HepG2 (cell line): ENCODE data around the gene LYPD3. TPM values are rescaled to one million over a fixed set of nuclear protein-coding genes. Genes with fewer than 3 reads are reported as not detected.

Source experiments
- CAMTA2 ChIP-seq: sonication (generic); formaldehyde crosslinking; IDR thresholded peaks from 2 replicates; pipeline ENCODE4 v1.4.0; 2020; ENCODE audit warnings: mild to moderate bottlenecking, missing genetic modification reagents, borderline replicate concordance
- E2F2 ChIP-seq: sonication (generic); formaldehyde crosslinking; IDR thresholded peaks from 2 replicates; pipeline ENCODE4 v1.4.0; 2020; ENCODE audit warnings: missing genetic modification reagents, borderline replicate concordance
- FOXM1 ChIP-seq: sonication (generic); formaldehyde crosslinking; IDR thresholded peaks from 2 replicates; pipeline ENCODE4 v1.5.0; 2020; ENCODE audit warnings: missing genetic modification reagents
- HOXA3 ChIP-seq: sonication (generic); formaldehyde crosslinking; IDR thresholded peaks from 2 replicates; pipeline ENCODE4 v1.5.0; 2020; ENCODE audit warnings: missing genetic modification reagents
- KAT8 ChIP-seq: IDR thresholded peaks from 2 replicates; pipeline ENCODE4 v1.6.1; 2016; ENCODE audit warnings: missing genetic modification reagents, missing compliant biosample characterization
- MED1 ChIP-seq: sonication (generic); formaldehyde crosslinking; IDR thresholded peaks from 2 replicates; pipeline ENCODE4 v1.4.0; 2020; ENCODE audit warnings: missing genetic modification reagents
- NFIC ChIP-seq: IDR thresholded peaks from 2 replicates; pipeline ENCODE4 v1.6.1; 2012; ENCODE audit warnings: mild to moderate bottlenecking, low read length, inconsistent platforms
- POLR2A ChIP-seq, 2 experiments: IDR thresholded peaks; 2 replicates each; pipeline ENCODE4 v1.6.1; 2011; ENCODE audit warnings: low read depth in 2 of 2, low read length in 2 of 2, mild to moderate bottlenecking in 1 of 2, moderate library complexity in 1 of 2; ENCODE audit not compliant: insufficient read depth in 1 of 2
- REXO4 ChIP-seq: sonication (generic); formaldehyde crosslinking; IDR thresholded peaks from 2 replicates; pipeline ENCODE4 v1.8.0; 2022; ENCODE audit warnings: missing genetic modification reagents, mild to moderate bottlenecking, borderline replicate concordance
- SIN3B ChIP-seq: fragments of 150-350 bp; IDR thresholded peaks from 2 replicates; pipeline ENCODE4 v1.6.1; 2014; ENCODE audit warnings: low read length
- SP1 ChIP-seq, 2 experiments: fragments of 450-650 bp in 1 of 2; sonication (generic) in 1 of 2; formaldehyde crosslinking in 1 of 2; IDR thresholded peaks; 2 replicates each; pipeline versions ENCODE4 v1.4.0 to v1.6.1; 2016 to 2020; ENCODE audit warnings: missing genetic modification reagents in 1 of 2
- YEATS4 ChIP-seq: sonication (generic); formaldehyde crosslinking; IDR thresholded peaks from 2 replicates; pipeline ENCODE4 v1.4.0; 2020; ENCODE audit warnings: missing genetic modification reagents, borderline replicate concordance
- ZNF280D ChIP-seq: sonication (generic); formaldehyde crosslinking; IDR thresholded peaks from 2 replicates; pipeline ENCODE4 v1.5.1; 2020; ENCODE audit warnings: mild to moderate bottlenecking, missing genetic modification reagents
- ZNF407 ChIP-seq: sonication (generic); formaldehyde crosslinking; IDR thresholded peaks from one replicate; pipeline ENCODE4 v1.5.1; 2020; ENCODE audit warnings: mild to moderate bottlenecking, missing genetic modification reagents; ENCODE audit errors: not compliant biosample characterization
- ZNF619 ChIP-seq: sonication (generic); formaldehyde crosslinking; IDR thresholded peaks from 2 replicates; pipeline ENCODE4 v1.4.0; 2020; ENCODE audit warnings: mild to moderate bottlenecking, missing genetic modification reagents
- ZNF781 ChIP-seq: sonication (generic); formaldehyde crosslinking; IDR thresholded peaks from 2 replicates; pipeline ENCODE4 v1.5.1; 2020; ENCODE audit warnings: borderline replicate concordance, mild to moderate bottlenecking, missing genetic modification reagents; ENCODE audit errors: not compliant biosample characterization
- polyA plus RNA-seq, 8 experiments: library from polyadenylated mRNA; depleted of rRNA in 3 of 8; stranded (reverse) in 7 of 8; unstranded in 1 of 8; fragments of >200 nt; fragmentation: Illumina TruSeq in 4 of 8; extraction: Trizol in 4 of 8; gene quantifications; 2 replicates each; pipeline versions ENCODE4 v1.2.1 to v1.2.3, GENCODE V29; 2011 to 2016; ENCODE audit warnings: low read depth in 4 of 8, missing spikeins in 1 of 8, mixed read lengths in 1 of 8; ENCODE audit not compliant: insufficient read depth in 1 of 8
- total RNA-seq, 5 experiments: library from RNA; depleted of rRNA; stranded (reverse); fragments of >200 nt; fragmentation: Illumina TruSeq; extraction: Trizol; gene quantifications; 2 replicates each; pipeline ENCODE4 v1.2.3, GENCODE V29; 2016; ENCODE audit warnings: low read depth in 1 of 5

Gene LYPD3
- total and polyA plus RNA-seq, 2 of the 13 experiments (the other 11 are each of a cell fraction or from before 2014, with no cell fraction given), result 0.51 to 1.5 TPM

GRCh38 chr19:43503501-43504425 lies 38.4 kb upstream of the LYPD3 start (continued):
- TF ChIP-seq ZNF407 (CRISPR knock-in tag), result peak; percentile 23
- TF ChIP-seq HOXA3 (CRISPR knock-in tag), result no peak
- TF ChIP-seq E2F2 (CRISPR knock-in tag), result 0 out of 2 replicates have a peak, but pooled peaks have one; percentile 11
- no peak; the same call in 1 of the 2 replicates for TF ChIP-seq KAT8 (CRISPR knock-in tag)
- TF ChIP-seq FOXM1, result no peak
- peak; percentile 22 for TF ChIP-seq YEATS4 (CRISPR knock-in tag)
- TF ChIP-seq NFIC, result no peak
- TF ChIP-seq ZNF781 (CRISPR knock-in tag), result peak; percentile 80
- peak; percentile 46 to 73; a peak in 3 of 4 replicates for TF ChIP-seq POLR2A (IDR thresholded peaks at IDR 0.05; ENCODE audit: insufficient read depth in 1 of 2, low read depth in 2 of 2, low read length in 2 of 2)
- no peak for TF ChIP-seq SP1 (IDR thresholded peaks at IDR 0.05)
- peak; percentile 65 for TF ChIP-seq SP1 (CRISPR knock-in tag; IDR thresholded peaks at IDR 0.05)
- TF ChIP-seq REXO4 (CRISPR knock-in tag), result no peak
- TF ChIP-seq CAMTA2, result no peak
- no peak for TF ChIP-seq MED1
- no peak for TF ChIP-seq SIN3B
- TF ChIP-seq ZNF280D (CRISPR knock-in tag), result 0 out of 2 replicates have a peak, but pooled peaks have one; percentile 25
- TF ChIP-seq ZNF619 (CRISPR knock-in tag), result peak; percentile 17; the same call in 1 of the 2 replicates
